Lung (tissue), 12 donors: Measurements from ENCODE around the gene NENF. TPM values are rescaled to one million over a fixed set of nuclear protein-coding genes. Genes with fewer than 3 reads are reported as not detected.
"Not testable (repeated sequence)": the region's sequence is repeated elsewhere in the genome, so short reads cannot be mapped to it uniquely, and the experiment has no call there.

Experiments
- ATAC-seq: fragments of 200-7000 bp; cut with Tn5 transposase; one replicate; pipeline ENCODE4 v1.9.1; 2020; ENCODE audit warnings: moderate number of reproducible peaks; ENCODE audit not compliant: insufficient read depth, low FRiP score
- DNase-seq, 3 donors: peaks; one replicate each; pipeline ENCODE4 v3.0.0-alpha.2; 2013 to 2017
- H3K27ac ChIP-seq, 2 donors: one replicate each; pipeline ENCODE4 v1.5.1; 2013; ENCODE audit warnings: mild to moderate bottlenecking in 2 of 2, moderate library complexity in 2 of 2, control low read depth in 1 of 2, inconsistent platforms in 1 of 2, low read depth in 1 of 2, low read length in 1 of 2
- H3K27me3 ChIP-seq, 3 donors: one replicate each; pipeline ENCODE4 v1.5.1; 2013; ENCODE audit warnings: low read length in 2 of 3; ENCODE audit not compliant: control insufficient read depth in 3 of 3, insufficient read depth in 3 of 3
- H3K36me3 ChIP-seq, 4 donors: one replicate each; pipeline ENCODE4 v1.5.1; 2013; ENCODE audit warnings: low read length in 4 of 4, mild to moderate bottlenecking in 1 of 4, moderate library complexity in 1 of 4; ENCODE audit not compliant: control insufficient read depth in 4 of 4, insufficient read depth in 4 of 4
- H3K4me1 ChIP-seq, 5 donors: one replicate each; pipeline ENCODE4 v1.5.1; 2013; ENCODE audit warnings: low read length in 5 of 5, mild to moderate bottlenecking in 2 of 5, moderate library complexity in 1 of 5; ENCODE audit not compliant: control insufficient read depth in 5 of 5, insufficient read depth in 5 of 5
- H3K4me3 ChIP-seq: one replicate; pipeline ENCODE4 v1.5.1; 2013; ENCODE audit warnings: mild to moderate bottlenecking, control low read depth, moderate library complexity
- H3K9ac ChIP-seq, 2 donors: one replicate each; pipeline ENCODE4 v1.5.1; 2013; ENCODE audit warnings: low read length in 2 of 2, control low read depth in 1 of 2; ENCODE audit not compliant: insufficient read depth in 1 of 2
- H3K9me3 ChIP-seq, 4 donors: one replicate each; pipeline ENCODE4 v1.5.1; 2013; ENCODE audit warnings: low read length in 3 of 4, mild to moderate bottlenecking in 1 of 4, moderate library complexity in 1 of 4; ENCODE audit not compliant: control insufficient read depth in 4 of 4, insufficient read depth in 3 of 4
- WGBS, 2 donors: extraction: QIAGEN DNeasy Blood & Tissue Kit; methylation state at CpG; one replicate each; pipeline ENCODE4 v1.1.7; 2013; 5-methylcytosine and 5-hydroxymethylcytosine counted together
- polyA plus RNA-seq, 2 donors: library from polyadenylated mRNA; stranded (reverse); fragments of 200-250 nt; gene quantifications; one replicate each; pipeline ENCODE4 v1.2.1, GENCODE V29; 2013
- total RNA-seq, 2 donors: library from RNA; depleted of rRNA in 1 of 2; stranded (reverse); fragments of >200 nt in 1 of 2; gene quantifications; one replicate each; pipeline ENCODE4 v1.2.1, GENCODE V29; 2014 to 2021
- TF ChIP-seq, protein P1 (sequence below): IDR thresholded peaks from 2 replicates; pipeline ENCODE4 v1.5.1; 2012; ENCODE audit warnings: mild to moderate bottlenecking; ENCODE audit errors: control extremely low read depth, extremely low read depth
- donor health status: control.
- donor health status: control.
- donor health status: Bipolar disorder and iron deficiency.
- donor health status: healthy.
- donor health status: DM: yes; HTN: yes; CAD: no.

NENF gene
- total and polyA plus RNA-seq, 4 donors = 27.1 to 94.7 (median 43.5) TPM

DNA sequence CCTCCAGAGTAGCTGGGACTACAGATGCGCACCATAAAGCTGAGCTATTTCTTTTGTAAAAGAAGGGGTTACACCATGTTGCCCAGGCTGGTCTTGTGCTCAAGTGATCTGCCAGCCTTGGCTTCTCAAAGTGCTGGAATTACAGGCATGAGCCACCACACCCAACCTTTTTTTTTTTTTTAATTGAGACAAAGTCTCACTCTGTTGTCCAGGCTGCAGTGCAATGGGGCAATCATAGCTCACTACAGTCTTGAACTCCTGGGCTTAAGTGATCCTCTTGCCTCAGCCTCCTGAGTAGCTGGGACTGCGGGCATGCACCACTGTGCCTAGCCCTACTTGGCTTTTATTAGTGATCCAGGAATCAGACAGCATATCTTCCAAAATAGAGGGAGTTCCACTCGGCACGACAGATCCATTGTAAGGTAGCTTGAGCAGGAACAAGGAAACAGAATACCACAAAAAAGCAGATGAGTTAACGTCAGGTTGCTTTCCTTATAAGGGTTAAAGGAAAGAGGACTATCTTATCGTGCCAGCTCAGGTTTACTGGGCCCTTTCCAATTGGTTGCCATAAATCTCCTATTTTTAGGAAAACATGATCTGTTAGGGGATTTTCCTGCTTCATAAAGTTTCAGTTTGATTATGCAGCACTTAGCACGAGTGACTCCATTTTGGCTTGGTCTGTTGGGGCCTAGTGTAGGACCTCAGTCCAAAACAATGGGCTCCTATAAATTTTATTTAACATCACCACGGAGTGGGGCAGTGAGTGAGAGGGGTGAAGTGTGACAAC, 45.2 kb downstream of the NENF start:
- no peak overlapping the region for H3K9ac ChIP-seq
- 71 to 78% methylated on average over 8 of the region's 8 CpGs for WGBS, 2 donors
- H3K9me3 ChIP-seq = no peaks in the 10 kb centered on the region
- no peak overlapping the region for H3K27ac ChIP-seq
- H3K4me1 ChIP-seq = peaks cover 0 to 7% (median 0%) of the 10 kb centered on the region in 5 donors
- no peak overlapping the region for H3K4me3 ChIP-seq
- DNase-seq (no peak), ATAC-seq (no peak)
- no peaks in the 10 kb centered on the region for H3K36me3 ChIP-seq
- no peaks in the 10 kb centered on the region for H3K27me3 ChIP-seq
- TF ChIP-seq, protein P1, sequence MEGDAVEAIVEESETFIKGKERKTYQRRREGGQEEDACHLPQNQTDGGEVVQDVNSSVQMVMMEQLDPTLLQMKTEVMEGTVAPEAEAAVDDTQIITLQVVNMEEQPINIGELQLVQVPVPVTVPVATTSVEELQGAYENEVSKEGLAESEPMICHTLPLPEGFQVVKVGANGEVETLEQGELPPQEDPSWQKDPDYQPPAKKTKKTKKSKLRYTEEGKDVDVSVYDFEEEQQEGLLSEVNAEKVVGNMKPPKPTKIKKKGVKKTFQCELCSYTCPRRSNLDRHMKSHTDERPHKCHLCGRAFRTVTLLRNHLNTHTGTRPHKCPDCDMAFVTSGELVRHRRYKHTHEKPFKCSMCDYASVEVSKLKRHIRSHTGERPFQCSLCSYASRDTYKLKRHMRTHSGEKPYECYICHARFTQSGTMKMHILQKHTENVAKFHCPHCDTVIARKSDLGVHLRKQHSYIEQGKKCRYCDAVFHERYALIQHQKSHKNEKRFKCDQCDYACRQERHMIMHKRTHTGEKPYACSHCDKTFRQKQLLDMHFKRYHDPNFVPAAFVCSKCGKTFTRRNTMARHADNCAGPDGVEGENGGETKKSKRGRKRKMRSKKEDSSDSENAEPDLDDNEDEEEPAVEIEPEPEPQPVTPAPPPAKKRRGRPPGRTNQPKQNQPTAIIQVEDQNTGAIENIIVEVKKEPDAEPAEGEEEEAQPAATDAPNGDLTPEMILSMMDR = no peak

DNA sequence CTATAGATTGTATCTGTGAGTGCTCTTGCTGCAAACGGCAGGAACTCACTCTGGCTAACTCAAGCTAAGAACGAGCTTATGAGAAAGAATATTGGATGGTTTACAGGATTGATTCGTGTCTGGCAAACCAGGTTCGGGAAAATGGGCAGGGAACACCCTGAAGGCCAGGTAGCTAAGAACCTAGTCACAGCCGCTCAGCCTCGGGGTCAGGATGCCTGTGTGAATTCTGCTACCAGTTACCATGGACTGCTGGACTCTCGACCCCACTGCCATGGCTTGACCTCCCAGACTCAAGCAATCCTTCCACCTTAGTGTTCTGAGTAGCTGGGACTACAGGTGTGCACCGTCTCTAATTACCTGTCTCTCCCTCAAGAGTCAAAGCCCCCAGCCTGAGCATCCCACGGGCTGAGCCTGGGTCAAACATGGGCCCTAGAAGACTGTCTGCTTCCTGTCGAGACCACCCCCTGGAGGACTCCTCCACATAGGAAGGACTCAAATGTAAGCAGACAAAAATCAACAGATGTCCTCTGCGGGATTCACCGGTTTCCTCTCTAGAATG, 45.8 kb downstream of the NENF start:
- Histone ChIP-seq H3K9me3 (no peaks in the 10 kb centered on the region), H3K9ac (no peak overlapping the region), H3K27me3 (no peaks in the 10 kb centered on the region), H3K27ac (no peak overlapping the region), H3K36me3 (no peaks in the 10 kb centered on the region), H3K4me3 (no peak overlapping the region), H3K4me1 (peaks cover 0 to 7% (median 0%) of the 10 kb centered on the region in 5 donors)
- TF ChIP-seq, protein P1 = no peak
- ATAC-seq = no peak
- WGBS, 2 donors = 85 to 91% methylated on average over 12 of the region's 12 CpGs
- no peak for DNase-seq

DNA sequence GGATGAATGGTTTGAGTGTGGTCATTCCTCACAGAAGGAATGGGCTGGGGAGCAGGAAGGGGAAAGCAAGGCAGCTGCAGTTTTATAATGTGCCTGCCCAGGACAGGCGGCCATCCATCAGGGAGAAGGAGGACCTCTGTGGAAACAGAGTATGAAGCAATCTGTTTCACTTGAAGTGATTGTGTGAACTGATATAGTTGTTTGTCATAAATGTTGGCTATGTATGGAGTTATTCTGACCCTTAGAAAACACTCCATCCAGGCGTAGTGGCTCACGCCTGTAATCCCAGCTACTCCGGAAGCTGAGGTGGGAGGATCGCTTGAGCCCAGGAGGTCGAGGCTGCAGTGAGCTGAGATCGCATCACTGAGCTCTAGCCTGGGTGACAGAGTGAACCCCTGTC, 46.5 kb downstream of the NENF start:
- ATAC-seq = no peak
- 70 to 74% methylated on average over 7 of the region's 7 CpGs for WGBS, 2 donors
- H3K36me3 ChIP-seq = no peaks in the 10 kb centered on the region
- no peaks in the 10 kb centered on the region for H3K27me3 ChIP-seq
- DNase-seq = peak in 1 of 3 donors; percentile 38
- H3K9ac ChIP-seq = no peak overlapping the region
- no peak overlapping the region for H3K27ac ChIP-seq
- no peak overlapping the region for H3K4me3 ChIP-seq
- TF ChIP-seq, protein P1 = no peak
- peaks cover 0 to 7% (median 0%) of the 10 kb centered on the region in 5 donors for H3K4me1 ChIP-seq
- H3K9me3 ChIP-seq = no peaks in the 10 kb centered on the region

DNA sequence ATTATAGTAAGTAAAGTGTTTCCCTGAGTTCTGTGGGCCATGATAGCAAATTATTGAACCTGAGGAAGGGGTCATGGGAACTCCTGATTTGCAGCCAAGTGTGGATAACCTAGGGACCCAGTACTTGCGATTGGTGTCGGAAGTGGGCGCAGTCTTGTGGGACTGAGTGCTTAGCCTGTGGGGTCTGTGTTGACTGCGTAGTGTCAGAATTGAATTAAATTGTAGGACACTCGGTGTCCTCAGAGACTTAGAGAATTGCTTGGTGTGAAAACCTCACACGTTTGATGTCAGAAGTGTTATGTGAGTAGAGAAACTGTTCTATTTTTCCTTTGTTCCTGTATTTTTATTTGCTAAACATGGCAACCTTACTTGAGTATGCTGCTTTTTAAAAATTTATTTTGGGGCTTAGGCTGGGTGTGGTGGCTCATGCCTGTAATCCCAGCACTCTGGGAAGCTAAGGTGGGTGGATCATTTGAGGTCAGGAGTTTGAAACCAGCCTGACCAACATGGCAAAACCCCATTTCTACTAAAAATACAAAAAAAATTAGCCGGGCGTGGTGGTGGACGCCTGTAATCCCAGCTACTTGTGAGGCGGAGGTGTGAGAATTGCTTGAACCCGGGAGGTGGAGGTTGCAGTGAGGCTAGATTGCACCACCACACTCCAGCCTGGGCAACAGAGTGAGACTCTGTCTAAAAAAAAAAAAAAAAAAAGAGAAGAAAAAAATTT, 48.2 kb downstream of the NENF start:
- H3K4me1 ChIP-seq, H3K36me3 ChIP-seq, H3K27me3 ChIP-seq, H3K4me3 ChIP-seq, H3K9me3 ChIP-seq, ATAC-seq, H3K27ac ChIP-seq, DNase-seq, H3K9ac ChIP-seq: not testable (repeated sequence)
- 84 to 87% methylated on average over 11 of the region's 11 CpGs for WGBS, 2 donors
